Measurements from ENCODE around the gene ANXA11.
A peak's percentile ranks its signal among the peaks of the same experiment; 100 is the strongest.
"Not testable (repeated sequence)": the region's sequence is repeated elsewhere in the genome, so short reads cannot be mapped to it uniquely, and the experiment has no call there.

ANXA11 gene

DNA sequence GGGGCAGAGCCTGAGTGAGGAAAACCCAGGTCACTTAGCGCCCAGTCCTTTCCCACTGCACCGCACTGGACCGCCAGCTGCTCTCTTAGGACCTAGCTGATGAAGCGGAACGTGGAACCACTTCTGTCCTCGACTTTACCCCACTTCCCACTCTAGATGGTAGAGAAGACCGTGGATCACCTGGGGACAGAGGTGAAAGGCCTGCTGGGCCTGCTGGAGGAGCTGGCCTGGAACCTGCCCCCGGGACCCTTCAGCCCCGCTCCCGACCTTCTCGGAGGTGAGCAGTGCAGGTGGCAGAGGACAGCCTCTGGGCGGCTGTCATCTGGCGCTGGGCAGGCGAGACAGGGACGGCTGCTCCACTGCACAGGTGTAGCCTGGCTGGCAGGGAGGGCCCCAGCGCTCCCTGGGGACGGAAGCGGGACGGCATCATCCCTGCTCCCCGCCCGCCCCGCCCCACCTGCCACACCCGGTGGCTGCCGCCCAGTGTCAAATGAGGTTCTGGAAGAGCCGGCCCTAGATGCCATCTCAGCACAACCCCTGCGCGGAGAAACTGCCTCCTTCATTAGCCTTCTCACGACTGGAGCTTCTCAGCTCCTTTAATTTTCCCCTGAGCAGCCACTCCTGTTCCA is 61.2 kb downstream of the ANXA11 start:
- peak; percentile 46 for DNase-seq

DNA sequence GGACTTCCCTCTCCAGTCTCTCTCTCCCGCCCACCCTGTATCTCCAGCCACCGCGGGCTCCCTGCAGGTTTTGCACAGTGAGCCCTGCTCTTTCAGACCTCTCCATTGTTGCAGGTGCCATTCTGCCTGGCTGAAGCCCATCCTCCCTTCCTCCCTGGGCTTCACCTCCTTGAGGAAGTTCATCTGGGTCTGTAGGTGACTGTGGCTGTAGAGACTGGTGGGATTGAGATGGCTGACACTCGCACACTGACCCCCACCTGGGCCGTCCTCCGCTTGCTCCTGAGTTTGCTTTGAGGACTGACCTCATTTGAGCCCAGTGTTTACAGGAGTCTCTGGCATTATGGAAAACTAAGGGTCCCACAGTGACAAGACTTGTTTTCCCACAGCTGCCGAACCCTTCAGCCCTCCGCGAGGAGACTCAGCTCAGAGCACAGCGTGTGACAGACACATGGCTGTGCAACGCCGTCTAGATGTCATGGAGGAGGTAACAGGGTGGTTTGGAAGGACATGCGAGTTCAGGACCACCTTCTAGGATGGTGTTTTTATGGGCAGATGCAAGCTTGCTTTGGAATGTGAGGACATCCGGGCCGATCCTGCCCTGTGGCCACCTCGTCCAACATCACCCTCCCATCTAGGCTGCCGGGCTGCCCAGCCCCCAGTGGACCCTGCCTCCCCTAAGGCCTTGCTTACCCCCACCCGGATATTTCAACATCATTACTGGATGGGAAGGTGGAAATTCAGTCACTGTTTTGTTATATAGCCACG is 63.5 kb downstream of the ANXA11 start:
- DNase-seq, result no peak

DNA sequence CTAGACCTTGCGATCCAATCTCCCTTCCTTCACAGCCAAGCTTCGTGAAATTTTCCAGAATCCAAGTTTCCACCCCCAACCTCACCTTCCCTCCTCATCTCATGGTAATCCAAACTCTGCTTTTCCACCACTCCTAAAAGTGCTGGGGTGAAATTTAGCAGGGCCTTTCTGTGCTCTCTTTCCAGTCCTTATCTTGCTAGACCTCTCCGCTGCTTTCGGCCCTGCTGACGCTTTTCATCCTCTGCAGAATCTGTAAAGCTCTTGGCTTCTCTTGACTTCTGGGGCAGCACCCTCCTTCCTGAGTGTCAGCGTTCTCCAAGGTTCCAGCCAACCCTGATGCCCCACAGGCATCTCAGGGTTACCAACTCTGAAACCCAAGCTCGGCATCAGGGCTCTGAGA is 65.1 kb downstream of the ANXA11 start:
- DNase-seq, result no peak

DNA sequence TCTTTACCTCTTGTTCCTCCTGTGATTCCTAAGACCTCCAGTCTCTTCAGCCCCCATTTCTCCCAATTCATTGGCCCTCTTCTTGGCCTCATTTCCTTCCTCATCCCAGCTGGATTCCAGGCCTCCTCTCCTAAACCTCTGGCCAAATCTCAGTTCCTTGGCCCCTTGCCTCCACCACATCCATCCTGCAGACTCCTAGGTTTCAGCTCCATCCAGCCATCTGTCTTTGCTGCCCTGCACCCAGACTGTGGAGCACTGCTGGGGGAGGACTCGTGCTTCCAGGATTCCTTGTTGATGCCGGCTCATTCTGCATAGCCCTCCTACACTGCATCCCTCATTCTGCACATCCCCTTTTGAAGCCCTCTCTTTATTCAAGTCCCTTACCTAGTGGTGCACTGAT is 66.1 kb downstream of the ANXA11 start:
- no peak for DNase-seq

DNA sequence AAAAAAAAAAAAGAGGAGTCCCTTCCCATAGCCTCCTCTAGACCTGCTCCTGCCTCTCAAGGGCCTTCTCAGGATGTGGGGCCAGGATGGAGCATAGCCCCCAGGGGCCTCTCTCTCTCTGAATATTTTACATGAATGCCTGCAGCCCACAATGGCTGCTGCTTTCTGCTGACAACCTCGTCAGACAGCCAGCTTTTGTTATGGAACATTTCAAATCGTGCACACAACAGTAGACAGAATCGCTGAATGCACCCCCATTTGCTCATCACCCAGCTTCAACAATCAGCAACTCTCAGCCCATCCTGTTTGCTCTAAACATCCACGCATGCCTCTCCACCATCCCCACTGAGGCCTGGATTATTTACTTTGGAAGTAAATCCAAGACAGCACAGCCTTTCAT is 67.4 kb downstream of the ANXA11 start:
- no peak for DNase-seq

DNA sequence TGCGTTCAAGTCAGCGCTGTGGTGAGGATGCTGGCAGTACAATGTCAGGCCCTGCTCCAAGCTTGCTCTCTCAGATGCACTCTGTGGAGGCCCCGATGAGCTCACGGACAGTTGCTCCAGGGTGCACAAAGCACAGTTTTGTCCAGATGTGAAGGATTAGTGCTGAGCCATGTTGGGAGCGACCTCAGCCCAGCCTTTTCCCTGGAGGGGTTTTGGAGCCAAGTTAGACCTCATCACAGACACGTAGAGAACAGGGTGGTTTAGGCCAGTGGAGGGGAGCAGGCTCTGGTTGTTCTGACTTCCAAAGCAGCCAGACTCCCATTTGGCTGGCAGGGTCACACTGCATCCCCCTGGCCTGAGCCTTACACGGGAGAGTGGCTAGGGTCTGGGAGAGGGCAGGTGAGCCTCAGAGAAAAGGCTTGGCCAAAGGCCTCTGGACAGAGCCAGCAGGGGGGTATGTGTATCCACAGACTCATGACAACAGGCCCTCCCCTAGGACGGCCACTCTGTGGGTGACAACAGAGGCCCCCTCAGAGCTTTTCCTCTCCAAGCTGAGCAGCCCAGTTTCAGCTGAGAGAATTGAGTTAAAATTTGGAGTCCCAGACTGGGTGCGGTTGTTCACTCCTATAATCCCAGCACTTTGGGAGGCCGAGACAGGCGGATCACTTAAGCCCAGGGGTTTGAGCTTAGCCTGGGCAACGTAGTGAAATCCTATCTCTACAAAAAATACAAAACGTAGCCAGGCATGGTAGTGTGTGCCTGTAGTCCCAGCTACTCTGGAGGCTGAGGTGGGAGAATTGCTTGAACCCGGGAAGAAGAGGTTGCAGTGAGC is 68.1 kb downstream of the ANXA11 start:
- no peak for DNase-seq

DNA sequence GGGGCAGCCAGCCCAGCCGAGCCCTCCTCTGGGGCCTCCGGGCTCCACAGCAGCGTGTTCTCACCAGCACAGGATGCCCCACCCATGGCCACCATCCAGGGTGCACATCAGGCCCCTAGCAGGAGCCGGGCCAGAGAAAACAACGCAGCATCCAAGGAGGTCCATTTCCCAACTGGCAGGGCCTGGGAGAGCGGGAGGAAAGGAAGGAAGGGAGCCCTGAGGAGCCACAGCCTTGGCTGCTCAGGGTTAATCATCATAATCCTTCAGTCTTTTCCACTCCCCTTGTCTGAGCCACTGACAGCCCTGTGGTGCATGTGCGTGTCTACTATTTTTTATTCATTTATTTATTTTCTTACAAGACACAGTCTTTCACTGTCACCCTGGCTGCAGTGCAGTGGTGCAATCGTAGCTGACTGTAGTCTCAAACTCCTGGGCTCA is 69.2 kb downstream of the ANXA11 start:
- DNase-seq, result no peak

DNA sequence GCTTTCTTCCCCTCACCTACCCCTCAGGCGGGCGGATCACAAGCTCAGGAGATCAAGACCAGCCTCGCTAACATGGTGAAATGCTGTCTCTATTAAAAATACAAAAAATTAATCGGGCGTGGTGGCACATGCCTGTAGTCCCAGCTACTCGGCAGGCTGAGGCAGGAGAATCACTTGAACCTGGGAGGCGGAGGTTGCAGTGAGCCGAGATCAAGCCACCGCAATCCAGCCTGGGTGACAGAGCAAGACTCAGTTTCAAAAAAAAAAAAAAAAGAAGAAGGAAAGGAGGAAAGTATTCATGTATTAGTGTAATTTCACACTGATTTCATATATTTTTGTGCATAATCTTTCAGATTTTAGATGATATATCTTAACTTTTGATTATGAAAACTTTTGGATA is 71.7 kb downstream of the ANXA11 start:
- not testable (repeated sequence) for DNase-seq

DNA sequence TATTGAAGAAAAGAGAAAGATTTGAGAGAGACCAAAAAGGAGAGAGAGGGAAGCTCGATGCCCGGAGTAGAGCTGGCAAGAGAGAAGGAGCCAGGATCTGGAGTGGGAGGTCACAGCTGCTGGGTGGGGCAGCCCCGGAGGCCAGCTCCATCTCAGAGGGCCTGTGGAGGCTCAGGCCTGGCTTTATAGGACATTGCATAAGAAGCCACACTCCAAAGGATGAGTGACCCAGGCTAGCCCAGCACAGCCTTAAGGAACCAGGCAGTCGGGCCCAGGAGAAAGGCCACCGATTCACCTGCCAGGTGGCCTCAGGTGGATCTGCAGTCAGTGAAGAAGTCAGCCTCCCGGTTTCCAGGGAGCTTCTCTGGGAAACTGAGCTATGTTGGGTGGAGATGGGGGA is 72.1 kb downstream of the ANXA11 start:
- no peak for DNase-seq

DNA sequence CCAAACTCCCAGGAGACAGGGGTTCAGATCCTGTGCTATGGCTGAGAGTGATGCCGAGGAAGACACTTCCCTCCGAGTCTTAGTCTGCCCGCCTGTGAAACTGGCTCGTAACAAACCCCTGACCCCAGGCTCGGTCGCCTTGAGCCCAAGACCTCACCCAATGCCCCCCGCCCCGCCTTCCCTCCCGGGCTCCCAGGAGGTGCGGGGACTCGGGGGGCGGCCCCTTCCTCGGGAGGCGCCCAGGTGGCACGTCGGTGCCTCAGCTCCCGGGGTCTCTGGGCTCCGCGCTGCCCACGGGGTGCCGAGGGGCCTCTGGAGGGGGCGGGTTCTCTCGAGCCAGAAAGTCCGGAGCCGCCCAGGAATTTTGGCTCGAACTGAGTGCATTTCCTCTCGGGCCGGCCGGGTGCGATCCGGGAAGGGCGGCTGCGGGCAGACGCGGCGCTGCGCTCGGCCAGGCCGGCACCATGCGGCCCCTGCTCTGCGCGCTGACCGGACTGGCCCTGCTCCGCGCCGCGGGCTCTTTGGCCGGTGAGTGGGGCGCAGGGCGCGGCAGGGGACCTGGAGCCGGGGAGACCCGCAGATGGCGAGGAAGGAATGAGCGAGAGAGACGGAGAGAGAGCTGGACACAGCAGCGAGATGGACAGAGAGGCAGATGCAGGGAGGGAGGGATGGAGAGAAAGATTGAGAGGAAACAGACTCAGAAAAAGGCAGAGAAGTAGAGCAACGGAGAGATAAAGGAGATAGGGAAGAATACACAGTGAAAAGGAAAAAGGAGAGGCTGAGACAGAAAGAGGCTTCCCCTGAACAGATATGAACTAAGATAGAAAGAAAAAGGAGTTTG is 72.8 kb downstream of the ANXA11 start, which contains the start of gene PLAC9:
TSS of gene PLAC9 (plus strand) at position 432 of the 841 bp plus-strand sequence. CDS start at position 465, 33 bp downstream.
- DNase-seq, result no peak

DNA sequence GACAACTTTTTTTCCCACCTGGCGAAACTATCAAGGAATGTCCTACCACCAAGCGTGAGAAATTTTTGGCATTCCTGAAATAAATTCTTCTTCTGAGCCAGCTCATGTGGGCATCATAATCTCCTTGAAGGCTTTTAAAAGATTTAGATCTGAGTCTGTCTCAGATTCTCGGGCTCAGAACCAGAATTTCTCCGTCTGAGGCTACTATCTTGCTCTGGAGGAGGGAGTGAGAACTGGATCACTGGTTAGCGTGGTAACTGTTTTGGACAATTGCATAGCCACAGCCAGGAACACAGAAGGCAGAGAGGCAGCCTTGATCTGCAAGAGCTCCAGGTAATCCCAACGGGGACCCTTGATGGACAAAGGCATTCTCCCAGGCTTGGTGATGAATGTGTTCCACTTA is 73.8 kb downstream of the ANXA11 start:
- no peak for DNase-seq

DNA sequence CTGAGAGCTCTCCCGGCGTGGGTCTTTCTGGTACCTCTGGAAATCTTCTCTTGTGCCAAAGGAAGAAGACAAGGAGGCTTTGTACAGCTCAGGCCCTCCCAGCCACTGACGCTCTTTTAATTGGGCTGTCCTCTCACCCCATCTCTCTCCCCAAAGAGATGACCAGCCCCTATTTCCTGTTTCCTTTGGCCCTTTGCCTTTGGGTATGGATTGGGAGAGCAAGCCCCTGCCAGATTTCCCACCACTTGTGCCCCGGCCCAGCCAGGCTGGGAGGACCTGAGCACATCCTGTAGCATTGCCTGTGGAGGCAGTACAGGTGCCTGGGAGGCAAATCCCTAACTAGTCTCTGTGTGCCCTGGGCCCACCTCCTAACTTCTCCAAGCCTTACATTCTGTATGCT is 78.5 kb downstream of the ANXA11 start:
- no peak for DNase-seq

DNA sequence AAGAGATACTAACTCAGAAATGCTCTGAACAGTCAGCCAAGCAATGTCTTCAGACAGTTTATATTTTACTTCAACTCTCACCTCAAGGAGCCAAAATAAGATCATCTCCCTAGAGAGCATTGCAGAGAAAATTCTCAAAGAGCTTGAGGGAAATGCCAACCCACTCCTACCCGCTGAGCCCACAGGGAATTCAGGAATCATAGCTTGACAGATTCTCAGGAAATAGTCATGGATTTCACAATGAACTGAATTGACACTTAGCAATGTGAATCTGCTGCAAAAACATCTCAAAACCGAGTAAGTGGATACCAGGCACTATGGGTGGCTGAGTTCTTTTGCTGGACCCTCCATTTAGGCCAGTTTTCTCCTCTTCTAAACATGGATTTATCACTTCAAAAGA is 82.6 kb downstream of the ANXA11 start:
- DNase-seq, result no peak

DNA sequence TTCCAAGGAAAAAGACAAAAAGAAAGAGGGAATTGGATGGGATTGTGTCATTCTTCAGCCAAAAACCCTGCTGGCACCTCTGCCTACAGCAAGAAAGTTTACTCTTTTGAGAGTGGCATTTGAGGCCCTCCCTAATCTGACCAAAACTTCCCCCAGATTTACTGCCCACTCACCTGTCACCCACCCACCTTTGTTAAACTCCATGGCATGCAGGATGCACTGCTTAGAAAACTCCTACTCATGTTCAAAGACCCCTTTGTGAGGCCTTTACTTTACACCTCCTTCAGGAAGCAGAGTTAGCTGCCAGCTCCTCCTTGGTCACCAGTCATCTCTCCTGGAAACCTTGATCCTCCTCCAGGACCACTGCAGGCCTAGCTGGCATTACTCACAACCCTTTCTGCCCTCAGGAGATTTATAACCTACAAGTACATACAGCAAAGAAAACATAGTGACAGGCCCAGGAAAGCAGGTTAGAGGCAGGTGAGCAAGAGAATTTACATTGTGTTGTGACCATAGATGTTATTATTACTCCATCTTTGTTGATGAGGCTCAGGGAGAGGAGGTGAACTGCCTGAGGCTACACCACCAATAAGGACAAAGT is 83.1 kb downstream of the ANXA11 start:
- no peak for DNase-seq

DNA sequence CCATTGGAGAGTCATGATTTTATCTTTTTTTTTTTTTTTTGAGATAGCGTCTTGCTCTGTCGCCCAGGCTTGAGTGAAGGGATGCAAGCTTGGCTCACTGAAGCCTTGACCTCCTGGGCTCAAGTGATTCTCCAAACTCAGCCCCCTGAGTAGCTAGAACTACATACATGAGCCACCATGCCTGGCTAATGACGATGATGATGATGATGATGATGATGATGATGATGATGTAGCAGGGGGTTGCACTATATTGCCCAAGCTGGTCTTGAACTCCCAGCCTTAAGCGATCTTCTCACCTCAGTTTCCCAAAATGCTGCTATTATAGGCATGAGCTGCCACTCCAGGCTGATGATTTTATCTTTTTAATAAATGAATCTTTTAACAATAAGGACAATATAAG is 86.7 kb downstream of the ANXA11 start:
- DNase-seq, result no peak

DNA sequence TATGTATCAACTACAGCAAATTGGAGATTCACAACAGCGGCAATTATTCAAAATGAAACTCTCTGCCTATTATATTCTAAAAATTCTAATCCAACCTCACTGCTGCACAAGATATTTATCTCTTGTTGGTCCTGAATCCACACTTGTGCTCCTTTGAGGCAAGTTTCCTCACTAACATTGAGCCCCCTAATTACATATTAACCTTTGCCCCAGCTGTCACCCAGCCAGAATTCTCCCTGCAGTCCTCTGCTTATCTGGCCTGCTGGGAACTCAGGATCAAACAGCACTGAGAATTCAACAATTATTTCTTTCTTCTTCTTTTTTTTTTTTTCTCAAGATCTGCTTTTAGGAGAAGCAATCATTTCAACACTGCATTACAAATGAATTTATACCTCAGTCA is 94.4 kb downstream of the ANXA11 start:
- DNase-seq, result no peak

DNA sequence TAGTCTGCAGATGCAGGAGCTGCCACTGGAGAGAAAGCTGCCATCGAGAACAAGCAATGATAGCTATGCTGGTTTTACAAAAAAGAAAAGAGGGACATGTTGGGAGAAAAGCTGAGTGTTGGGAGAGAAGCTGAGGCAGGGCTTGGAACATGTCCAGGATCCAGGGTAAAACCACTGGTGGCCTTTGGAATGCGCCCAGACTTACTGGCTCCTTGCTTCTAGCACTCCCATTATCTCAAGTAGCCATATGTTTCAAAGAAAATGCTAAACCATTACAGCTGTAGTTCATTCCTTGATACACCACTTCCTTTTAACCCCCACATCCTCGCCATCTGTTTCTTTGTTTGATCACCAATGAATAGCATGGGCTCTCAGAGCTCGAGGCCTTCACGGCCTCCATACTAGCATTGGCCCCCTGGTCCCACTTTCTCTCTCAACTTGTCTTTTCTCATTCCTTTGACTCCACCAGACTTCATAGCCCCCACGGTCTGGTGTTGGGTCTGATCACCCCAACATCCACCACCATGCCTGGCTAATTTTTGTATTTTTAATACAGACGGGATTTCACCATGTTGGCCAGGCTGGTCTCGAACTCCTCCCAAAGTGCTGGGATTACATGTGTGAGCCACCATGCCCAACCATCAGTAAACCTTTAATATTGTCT is 96.6 kb downstream of the ANXA11 start:
- DNase-seq, result no peak

DNA sequence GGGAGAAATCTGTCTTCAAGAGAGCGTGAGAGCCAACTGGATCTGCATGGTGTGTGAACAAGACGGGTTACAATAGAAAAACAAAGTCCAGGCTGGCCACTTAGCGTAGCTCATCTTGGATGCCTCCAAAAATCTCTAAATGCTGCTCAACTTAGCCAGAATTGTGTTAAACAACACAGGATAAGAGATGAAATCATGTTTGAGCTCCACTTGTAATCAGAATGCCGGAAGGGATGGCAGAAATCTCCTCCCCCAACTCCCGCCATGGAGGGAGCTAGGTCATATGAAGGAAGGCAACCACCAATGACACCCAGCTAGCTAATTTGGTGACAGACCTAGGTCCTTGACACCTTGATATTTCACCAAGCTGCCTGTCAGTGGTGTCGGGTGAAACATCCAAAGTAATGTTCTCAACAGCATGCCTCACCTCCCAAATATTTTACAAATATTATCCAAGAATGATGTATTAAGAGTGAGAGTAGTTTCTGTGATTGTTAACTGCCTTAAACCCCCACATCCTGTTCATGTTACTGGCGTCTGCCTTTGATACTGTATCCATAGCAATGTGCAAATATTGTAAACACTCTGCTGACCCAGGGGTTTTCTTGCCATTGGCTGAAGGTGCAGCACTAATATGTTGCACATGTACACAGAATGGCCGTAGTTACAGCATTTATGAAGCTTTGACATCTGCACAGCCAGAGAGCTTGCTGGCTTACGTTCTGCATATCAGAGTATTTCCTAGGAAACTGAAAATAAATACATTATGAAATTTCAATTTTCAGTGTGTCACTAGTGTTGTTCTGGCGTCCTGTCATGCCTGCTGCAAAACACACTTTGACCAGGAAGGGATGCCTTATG is 101.0 kb downstream of the ANXA11 start:
- DNase-seq, result no peak

Measured in activated CD4-positive, alpha-beta T cell treated with anti-CD3 and anti-CD28 coated beads for 48 hours (primary cell).